OCI-LY7 (cell line): ENCODE measurements around the gene STAG2.

Experiments used
- CTCF ChIP-seq: fragments of 200-600 bp; sonication (generic); conservative IDR thresholded peaks from 2 replicates; pipeline ENCODE4 v1.5.1; 2014; ENCODE audit warnings: mild to moderate bottlenecking, antibody characterized with exemption, low read length, moderate library complexity, mixed read lengths
- EZH2phosphoT487 ChIP-seq: fragments of 200-600 bp; sonication (generic); IDR thresholded peaks from 2 replicates; pipeline ENCODE4 v1.6.1; 2018; ENCODE audit warnings: low read depth, borderline replicate concordance, mild to moderate bottlenecking, mixed run types, antibody characterized with exemption, low read length, moderate library complexity, mixed read lengths

- TF ChIP-seq CTCF (no peak), EZH2phosphoT487 (no peak)
Measured at GRCh38 chrX:124151195-124151594, 189.7 kb downstream of the STAG2 start.
